GM12878 (cell line): Measurements from ENCODE around the gene SAMHD1.

ENCODE experiments used
- CTCF ChIP-seq, 3 experiments: IDR thresholded peaks in 2 of 3; conservative IDR thresholded peaks in 1 of 3; 2 replicates each; pipeline ENCODE4 v1.5.1; 2011; ENCODE audit warnings: low read depth in 3 of 3, low read length in 3 of 3, mild to moderate bottlenecking in 3 of 3, control low read depth in 2 of 3, moderate library complexity in 2 of 3, inconsistent platforms in 1 of 3, mixed read lengths in 1 of 3; ENCODE audit not compliant: control insufficient read depth in 2 of 3, insufficient read depth in 1 of 3; ENCODE audit errors: extremely low read depth in 1 of 3
- EZH2 ChIP-seq: IDR thresholded peaks from 2 replicates; pipeline ENCODE4 v1.6.1; 2012; ENCODE audit warnings: low read depth, mild to moderate bottlenecking, control low read depth, inconsistent platforms, low read length, borderline replicate concordance; ENCODE audit not compliant: control insufficient read depth
- MXI1 ChIP-seq: fragments of 150-350 bp; IDR thresholded peaks from 2 replicates; pipeline ENCODE4 v1.6.1; 2011; ENCODE audit warnings: low read depth, mild to moderate bottlenecking, inconsistent platforms, low read length, improper control_type of control experiment
- POLR2A ChIP-seq: IDR thresholded peaks from 2 replicates; pipeline ENCODE4 v1.6.1; 2011; ENCODE audit warnings: low read depth, mild to moderate bottlenecking, low read length
- RCOR1 ChIP-seq: conservative IDR thresholded peaks from 2 replicates; pipeline ENCODE4 v1.6.1; 2012; ENCODE audit warnings: low read depth, low read length, improper control_type of control experiment
- SREBF1 ChIP-seq: IDR thresholded peaks from 2 replicates; pipeline ENCODE4 v1.6.1; 2012; ENCODE audit warnings: mild to moderate bottlenecking, low read length

- no peak for TF ChIP-seq CTCF (IDR thresholded peaks at IDR 0.05 in 2 of 3, conservative IDR thresholded peaks at IDR 0.05 in 1 of 3; ENCODE audit: control insufficient read depth in 2 of 3, extremely low read depth in 1 of 3, insufficient read depth in 1 of 3, low read depth in 3 of 3, low read length in 3 of 3)
- no peak for TF ChIP-seq EZH2
- no peak for TF ChIP-seq SREBF1
- TF ChIP-seq RCOR1: no peak
- no peak for TF ChIP-seq MXI1
- no peak for TF ChIP-seq POLR2A
Measured at GRCh38 chr20:36959242-36959641, 7.7 kb upstream of the SAMHD1 start.
